Activated naive CD4-positive, alpha-beta T cell treated with Interleukin-2 at 50 U/mL for 16 hours (primary cell): Measurements from ENCODE around the gene LIPE.
"Not testable (repeated sequence)": the region's sequence is repeated elsewhere in the genome, so short reads cannot be mapped to it uniquely, and the experiment has no call there.

ENCODE experiments used
- DNase-seq: peaks from one replicate; pipeline ENCODE4 v3.0.0-alpha.2; 2020

The LIPE gene, protein sequence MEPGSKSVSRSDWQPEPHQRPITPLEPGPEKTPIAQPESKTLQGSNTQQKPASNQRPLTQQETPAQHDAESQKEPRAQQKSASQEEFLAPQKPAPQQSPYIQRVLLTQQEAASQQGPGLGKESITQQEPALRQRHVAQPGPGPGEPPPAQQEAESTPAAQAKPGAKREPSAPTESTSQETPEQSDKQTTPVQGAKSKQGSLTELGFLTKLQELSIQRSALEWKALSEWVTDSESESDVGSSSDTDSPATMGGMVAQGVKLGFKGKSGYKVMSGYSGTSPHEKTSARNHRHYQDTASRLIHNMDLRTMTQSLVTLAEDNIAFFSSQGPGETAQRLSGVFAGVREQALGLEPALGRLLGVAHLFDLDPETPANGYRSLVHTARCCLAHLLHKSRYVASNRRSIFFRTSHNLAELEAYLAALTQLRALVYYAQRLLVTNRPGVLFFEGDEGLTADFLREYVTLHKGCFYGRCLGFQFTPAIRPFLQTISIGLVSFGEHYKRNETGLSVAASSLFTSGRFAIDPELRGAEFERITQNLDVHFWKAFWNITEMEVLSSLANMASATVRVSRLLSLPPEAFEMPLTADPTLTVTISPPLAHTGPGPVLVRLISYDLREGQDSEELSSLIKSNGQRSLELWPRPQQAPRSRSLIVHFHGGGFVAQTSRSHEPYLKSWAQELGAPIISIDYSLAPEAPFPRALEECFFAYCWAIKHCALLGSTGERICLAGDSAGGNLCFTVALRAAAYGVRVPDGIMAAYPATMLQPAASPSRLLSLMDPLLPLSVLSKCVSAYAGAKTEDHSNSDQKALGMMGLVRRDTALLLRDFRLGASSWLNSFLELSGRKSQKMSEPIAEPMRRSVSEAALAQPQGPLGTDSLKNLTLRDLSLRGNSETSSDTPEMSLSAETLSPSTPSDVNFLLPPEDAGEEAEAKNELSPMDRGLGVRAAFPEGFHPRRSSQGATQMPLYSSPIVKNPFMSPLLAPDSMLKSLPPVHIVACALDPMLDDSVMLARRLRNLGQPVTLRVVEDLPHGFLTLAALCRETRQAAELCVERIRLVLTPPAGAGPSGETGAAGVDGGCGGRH

DNA sequence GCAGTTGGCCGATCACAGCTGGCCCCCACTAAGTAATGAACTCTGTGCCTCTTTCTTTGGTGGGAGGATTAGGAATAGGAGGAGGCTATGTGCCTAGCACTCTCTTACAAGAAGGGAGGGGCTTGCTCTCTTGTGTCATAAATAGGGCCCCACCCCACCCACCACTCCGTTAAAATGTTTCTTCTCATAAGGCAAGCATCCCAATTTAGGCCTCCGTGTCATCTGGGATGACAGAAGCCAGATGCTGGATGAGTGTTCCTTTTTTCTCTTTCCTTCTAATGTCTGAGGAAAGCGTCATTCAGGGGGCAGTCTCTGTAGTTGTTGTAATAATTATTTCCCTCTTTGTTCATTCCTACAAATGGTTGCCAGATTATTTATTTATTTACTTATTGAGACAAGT, at the start of gene LIPE:
Gene LIPE (minus strand): TSS at position 76 of the 400 bp plus-strand sequence. CDS start 239 bp downstream, outside the sequence.
- no peak for DNase-seq

DNA sequence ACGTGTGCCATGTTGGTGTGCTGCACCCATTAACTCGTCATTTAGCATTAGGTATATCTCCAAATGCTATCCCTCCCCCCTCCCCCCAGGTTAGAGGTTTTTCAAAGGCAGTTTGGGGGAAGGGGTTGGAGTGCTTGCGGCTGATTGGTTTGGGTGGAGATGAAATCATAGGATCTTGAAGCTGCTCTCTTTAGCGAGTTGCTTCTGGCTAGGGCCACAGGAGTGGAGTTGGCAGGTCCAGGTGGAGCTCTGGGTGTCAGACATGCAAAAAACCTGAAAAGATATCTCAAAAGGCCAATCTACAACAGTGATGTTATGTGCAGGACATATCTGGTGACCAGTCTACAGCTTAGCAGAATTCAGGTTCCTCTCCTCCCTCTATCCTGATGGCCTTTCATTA, 48.2 kb upstream of the LIPE start:
- DNase-seq: no peak

DNA sequence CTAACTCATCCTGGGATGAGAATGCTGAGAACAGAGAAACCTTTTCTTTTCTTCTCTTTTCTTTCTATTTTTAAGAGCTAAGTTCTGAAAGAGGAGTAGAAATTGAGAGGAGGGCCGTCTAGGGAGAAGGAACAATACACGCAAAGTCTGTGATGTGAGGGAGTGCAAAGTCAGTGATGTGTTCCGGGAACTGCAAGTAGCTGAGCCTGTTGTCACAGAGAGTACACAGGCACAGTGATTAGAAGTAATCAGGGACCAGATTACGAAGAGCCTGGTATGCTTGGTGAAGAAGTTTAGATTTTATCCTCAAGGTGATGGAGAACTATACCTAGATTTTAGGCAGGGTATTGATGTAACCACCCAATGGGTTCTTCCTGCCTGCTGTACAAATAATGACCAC, 47.6 kb upstream of the LIPE start:
- DNase-seq: no peak

DNA sequence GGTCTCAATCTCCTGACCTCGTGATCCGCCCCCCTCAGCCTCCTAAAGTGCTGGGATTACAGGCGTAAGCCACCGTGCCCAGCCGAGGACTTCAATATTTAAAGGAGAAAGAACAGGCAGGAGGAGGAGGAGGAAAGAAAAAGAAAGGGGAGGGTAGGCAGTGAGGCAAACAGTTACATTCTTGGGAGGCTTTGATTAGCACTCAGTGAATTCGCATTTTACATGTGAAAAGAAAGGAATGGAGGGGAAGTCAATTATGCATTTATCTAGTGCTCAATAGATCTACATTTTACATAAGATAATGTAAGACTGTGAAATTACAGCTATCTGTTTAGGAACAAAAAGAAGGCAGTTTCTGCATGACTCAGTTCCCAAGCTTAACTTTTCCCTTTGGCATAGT, 46.5 kb upstream of the LIPE start:
- DNase-seq: no peak

DNA sequence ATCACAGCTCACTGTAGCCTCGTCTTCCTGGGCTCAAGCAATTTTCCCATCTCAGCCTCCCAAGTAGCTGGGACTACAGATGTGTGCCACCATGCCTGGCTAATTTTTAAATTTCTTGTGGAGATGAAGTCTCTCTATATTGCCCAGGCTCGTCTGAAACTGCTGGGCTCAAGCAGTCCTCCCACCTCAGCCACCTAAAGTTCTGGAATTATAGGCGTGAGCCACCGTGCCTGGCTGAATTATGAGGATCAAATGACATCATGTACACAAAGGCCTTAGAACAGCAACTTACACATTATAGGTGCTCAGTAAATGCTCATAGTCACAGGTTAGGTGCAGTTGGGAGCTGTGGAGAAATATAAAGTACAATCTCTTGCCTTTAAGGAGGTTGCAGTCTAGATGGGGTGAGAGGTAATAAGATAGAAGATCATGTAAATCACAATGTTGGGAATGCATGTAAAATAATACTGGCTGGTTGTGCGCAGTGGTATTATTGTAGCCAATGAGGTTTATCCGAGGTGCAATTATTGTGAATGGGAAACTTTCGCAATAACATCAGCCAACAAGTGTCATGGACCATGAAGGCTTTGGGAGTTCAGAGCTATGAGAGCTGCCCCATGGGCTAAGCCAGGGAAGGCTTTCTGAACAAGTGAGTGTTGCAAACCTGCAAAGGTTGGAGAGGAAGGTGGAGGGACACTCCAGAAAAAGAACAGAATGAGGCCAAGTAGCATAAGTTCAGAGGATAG, 45.4 kb upstream of the LIPE start:
- DNase-seq: no peak

- DNase-seq: no peak
Observed at GRCh38 chr19:42471554-42472249, 44.5 kb upstream of the LIPE start.

GRCh38 chr19:42469311-42470235, 42.4 kb upstream of the LIPE start:
- DNase-seq: no peak

- DNase-seq: no peak
Observed at GRCh38 chr19:42468273-42468796, 41.1 kb upstream of the LIPE start.

DNA sequence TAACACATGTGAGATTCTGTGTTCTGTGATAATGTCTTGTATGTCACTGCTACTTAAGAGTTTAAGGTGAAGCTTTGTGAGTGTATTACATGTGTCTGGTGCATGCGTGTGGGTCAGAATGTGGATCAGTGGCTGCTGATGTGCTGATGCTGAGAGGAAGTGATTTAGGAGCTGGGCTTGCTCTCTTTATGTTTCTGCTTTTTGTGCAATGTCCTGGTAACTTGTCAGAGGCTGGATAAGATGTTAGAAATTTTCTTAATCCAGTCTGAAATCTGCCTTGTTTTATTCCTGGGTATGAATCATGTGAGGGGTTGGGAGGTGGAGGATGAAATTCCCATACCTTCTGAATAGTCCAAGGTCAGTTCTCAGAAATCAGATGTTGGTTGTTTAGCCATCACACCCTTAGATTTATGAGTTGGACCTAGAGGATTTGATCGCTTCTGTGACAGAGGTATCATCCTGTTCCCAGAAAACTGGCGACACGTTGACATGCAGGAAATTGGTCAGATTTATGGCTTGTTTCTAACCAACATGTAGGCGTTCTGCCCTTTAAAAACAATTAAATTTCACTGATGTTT, 40.1 kb upstream of the LIPE start:
- DNase-seq: no peak

DNA sequence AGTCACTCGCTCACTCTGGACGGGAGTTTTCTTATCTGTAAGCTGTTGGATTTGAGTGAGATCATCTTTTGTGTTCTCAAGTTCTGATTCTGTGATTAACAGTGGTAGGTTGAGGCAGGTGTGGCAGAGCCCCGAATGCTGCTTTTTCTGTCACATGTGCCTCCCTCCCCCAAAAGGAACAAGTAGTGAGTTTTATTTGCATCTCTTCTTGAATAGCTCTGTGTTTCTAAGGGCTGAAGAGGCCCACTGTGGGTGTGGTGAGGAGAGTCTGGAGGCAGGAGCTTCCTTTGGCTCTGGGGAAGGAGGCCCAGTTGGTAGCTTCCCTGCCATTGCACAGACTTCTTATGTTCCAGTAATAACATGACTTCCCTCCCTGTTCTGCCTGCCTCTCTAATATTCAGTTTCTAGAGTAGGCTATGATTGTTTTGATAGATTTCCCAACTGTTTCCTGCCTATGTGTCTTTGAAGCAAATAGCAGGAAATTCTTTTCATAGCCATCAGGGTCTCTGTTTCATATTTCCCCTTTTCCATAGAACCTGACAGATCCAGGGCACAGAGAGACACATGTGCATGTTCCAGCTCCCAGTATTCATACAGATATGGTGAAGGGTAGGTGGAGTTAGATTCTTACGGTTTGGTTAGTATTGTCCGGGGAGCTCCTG, 39.5 kb upstream of the LIPE start:
- DNase-seq: no peak

GRCh38 chr19:42465827-42466280, 38.7 kb upstream of the LIPE start:
- no peak for DNase-seq

GRCh38 chr19:42461700-42462324, 34.6 kb upstream of the LIPE start:
- no peak for DNase-seq

DNA sequence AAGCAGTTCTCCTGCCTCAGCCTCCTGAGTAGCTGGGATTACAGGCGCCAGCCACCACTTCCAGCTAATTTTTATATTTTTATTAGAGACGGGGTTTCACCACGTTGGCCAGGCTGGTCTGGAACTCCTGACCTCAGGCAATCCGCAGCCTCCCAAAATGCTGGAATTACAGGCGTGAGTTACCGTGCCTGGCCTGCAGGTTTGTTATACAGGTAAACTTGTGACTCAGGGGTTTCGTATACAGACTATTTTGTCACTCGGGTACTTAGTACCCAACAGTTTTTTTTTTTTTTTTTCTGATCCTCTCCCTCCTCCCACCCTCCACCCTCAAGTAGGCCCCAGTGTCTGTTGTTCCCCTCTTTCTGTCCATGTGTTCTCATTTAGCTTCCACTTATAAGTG, 34.0 kb upstream of the LIPE start:
- not testable (repeated sequence) for DNase-seq

- no peak for DNase-seq
Observed at GRCh38 chr19:42459926-42460325, 32.7 kb upstream of the LIPE start.

DNA sequence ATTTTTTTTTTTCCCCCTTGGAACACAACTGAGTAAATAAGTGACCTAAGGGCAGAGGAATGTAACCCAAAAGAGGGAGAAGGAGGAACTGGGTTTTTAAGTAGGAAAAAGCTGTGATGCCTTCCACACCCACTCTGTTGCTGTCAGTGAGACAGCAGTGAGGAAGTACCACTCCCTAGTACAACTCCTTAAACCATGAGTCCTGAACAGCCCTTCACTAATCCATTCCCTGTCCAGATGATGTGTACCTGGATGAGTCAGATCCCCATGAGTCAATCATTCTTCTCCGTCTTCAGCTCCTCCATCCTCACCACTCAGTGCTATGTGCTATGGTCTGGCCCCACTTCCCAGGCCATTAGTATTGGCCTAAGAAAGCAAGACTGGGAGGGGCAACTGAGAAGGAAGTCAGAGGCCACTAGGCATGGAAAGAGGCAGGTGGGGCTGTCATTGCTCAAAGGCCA, 28.5 kb upstream of the LIPE start:
- DNase-seq: no peak

DNA sequence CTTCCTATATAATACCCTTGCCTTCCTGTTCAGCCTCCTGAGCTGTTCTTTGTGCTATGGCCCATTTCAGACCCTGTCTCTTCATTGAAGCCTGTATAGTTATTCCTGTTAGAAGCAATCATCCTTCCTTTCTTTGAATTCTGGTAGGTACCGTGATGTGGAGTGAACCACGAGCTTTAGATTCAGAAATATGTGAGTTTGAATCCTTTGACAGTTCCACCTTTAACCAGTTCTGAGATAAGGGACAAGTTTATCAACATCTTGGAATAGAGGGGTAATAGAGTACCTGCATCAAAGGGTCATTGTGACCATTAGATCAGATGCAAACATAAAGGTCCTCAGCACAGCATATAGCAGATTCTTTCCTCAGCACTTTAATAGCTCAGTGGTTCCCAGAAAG, 27.9 kb upstream of the LIPE start:
- DNase-seq: no peak

GRCh38 chr19:42452590-42452989, 25.4 kb upstream of the LIPE start:
- DNase-seq: no peak

DNA sequence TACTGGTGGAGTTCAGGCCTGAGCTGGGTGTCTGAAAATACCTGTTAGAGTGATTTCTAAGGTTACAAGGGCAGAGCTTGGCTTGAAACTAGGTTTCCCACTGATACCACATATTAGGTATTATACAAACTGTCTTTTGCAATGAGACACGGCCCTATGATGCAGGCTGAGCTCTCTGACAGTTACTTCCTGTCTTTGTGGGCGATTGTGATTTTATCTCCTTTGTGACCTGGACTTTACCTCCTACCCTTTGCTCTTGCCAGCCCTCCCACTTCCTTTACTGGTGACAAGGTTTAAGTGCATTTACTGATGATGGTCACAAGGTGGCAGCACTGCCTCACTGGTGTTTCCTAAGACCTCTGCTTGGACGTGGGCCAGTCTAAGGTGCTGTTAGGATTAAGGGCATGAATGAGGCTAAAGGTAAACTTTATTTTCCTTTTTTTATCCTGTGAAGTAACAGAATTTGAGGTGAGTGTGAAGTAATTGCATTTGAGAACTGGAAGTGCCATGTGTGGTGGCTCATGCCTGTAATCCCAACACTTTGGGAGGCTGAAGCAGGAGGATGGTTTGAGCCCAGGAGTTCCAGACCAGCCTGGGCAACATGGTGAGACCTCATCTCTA, 23.2 kb upstream of the LIPE start:
- DNase-seq: peak; percentile 73

DNA sequence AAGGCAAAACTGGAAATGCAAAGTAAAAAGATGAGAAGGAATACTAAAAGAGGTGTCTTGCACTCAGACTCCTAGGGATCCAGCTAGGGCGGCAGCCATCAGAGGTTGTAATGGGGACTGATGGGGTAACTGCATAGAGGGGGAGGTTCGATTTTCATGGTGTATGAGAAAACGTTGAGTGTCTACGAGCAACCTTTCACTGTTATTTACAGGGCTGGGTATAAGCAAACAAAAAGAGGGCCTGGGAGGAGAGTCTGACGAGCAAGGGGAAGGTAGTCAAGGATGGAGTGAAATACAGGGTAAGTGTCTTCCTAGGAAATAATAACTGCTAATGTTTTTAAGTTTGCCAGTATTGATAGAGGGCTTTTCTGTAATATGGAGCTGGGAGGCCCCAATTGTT, 21.1 kb upstream of the LIPE start:
- not testable (repeated sequence) for DNase-seq
